GM18858 (cell line): ENCODE results near the gene NIN.
A peak's percentile ranks its signal among the peaks of the same experiment; 100 is the strongest.

Source experiments
- ATAC-seq: cut with Tn5 transposase; IDR thresholded peaks from one replicate; pipeline ENCODE4 v1.9.1; 2021; ENCODE audit not compliant: unreplicated experiment

NIN gene

DNA sequence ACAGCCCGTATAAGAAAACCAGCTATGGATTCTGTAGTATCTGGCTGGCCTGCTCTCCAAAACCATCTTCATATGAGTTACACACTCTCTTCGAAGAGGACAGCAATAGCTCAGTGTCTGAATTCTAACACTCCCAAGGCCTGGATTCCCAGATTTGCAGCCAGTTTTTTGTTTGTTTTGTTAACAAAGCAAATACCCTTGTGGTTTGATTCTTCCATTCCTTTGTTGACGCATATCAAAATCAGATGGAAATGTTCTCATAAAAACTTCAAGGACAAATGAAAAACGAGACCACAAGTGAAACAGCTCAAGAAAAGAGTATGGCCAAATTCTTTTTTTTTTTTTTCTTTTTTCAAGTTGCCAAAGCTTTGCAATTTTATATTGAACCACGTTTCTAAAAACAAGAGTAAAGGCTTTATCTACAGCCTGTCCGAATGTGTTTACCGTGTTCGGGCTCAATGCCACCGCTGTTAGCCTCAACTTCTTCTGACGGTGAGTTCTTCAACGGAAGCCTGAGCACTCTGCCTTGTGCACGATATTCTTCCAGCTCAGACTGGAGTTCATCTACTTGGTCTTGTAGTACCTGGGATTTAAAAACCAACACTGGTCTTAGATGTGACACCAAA lies 67.5 kb downstream of the NIN start:
- no peak for ATAC-seq

DNA sequence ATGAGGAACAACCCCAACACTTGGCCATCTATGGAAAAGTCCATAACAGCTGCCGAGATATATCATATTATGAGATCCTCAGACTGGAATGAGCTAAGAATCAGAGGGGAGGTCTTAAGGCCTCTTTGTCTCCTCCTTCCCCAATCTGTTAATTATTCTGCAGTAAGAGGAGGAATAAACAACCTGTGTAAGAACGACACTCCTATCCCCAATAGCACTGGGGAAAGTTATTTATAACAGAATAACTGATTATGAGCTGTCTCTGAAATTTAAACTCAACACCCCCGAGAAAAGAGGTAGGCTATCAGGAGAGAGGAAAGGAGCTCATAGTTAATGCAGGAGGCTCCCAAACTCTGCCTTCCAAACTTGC lies 68.0 kb downstream of the NIN start:
- no peak for ATAC-seq

DNA sequence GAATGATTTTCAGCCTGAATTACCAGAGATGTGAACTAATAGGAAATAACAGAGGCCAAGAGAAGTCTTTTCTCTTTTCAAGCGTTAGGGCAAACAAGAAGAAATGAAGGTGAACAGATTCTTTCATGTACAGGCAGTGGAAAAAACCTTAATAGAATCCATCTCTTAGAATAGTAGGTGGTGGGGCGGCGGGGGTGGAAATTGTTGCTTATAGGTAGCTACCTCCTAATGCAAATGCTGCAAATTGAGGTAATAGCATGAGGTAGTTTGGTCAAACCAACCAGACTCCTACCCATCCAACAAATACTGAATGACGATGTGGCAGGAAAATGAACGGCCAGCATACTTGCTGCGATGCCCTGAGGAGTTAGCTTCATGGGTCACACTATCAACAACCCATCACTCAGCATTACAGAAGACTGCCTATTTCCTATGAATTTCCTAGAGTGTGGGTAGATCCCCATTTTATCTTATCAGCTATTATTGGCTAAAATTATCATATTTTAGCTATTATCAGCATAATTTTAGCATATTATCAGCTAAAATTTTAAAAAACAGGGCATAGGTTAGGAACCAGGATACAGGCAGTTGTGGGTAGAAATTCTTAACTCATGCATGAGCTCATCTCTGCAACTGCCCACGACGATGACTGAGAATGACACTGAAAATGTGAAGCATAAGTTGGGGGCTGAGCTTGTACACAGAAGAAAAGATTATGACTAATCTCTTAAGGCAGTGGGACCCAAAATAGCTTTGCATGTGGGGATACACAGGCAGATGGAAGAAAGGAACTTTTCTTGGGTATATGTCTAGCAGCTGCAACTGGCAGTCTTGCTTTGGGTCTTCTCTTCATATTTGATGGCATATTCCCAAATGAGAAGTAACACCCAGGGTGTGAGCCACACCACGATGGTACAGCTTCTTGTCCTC lies 68.7 kb downstream of the NIN start:
- ATAC-seq = peak; percentile 92

DNA sequence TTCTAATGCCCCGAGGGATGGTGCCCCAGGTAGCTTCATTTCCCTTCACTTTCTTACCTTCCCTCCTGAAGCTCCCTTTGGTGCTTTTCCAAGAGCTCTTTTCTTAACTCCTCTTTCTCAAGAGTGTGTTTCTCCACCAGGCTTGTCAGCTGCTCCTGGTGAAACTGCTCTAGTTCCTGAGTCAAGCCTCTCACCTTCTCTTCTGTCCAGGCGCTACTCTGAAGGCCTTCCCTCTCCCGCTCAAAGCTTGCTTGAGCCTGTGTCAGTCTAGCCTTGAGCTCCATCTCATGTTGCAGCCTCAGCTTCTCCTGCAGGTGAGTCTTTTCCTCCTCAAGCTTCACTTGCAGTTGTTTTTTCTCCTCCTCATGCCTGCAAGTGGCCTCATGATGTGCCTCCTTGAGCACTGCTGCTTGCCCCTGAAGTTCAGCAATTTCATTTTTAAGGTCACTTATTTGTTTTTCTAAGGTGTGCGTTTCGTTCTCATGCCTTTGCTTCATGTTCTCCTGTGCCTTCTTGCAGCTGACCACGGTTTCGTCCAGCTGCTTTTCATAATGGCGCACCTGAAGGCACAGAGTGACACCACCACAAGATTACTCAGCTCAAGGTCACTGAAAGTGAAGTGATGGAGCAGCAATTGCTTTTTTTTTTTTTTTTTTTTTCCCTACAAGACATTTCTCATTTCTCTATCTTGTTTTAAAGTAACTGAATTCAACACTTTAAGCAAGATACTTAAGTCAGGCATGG lies 71.0 kb downstream of the NIN start:
- no peak for ATAC-seq

DNA sequence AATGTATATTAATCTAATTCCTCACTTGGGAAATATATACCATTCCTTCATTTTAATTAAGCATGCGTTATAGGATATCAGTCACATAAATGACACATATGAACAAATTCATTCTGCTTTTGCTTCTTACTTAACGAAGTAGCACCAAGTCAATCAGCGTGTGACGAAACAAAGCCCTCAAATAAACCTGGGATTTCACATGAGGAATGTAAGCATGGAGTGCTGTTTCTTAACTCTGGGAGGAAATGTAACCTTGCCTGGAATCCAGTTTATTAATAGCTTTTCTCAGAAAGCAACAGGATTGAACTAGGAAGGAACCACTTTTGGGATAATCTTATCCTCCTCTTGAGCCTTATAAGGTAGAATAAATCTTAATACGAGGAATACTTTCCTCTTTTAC lies 72.0 kb downstream of the NIN start:
- no peak for ATAC-seq

DNA sequence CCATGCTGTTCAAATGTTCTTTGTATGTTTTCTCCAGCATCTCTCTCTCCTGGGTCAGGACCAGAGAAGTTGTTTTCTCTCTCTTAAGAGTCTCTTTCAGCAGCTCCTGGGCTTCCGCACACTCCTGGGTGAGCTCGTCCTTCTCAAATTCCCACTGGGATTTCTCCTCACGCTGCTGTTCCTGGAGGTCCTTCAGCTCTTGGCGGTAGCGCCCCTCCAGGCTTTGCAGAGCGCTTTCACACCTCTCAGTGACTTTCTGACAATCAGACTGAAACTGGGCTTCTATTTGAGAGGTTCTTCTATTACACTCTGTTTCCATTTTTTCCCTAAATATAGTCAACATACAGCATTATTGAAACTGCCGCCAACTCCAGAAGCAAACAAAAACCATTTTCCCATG lies 72.7 kb downstream of the NIN start:
- ATAC-seq = no peak

DNA sequence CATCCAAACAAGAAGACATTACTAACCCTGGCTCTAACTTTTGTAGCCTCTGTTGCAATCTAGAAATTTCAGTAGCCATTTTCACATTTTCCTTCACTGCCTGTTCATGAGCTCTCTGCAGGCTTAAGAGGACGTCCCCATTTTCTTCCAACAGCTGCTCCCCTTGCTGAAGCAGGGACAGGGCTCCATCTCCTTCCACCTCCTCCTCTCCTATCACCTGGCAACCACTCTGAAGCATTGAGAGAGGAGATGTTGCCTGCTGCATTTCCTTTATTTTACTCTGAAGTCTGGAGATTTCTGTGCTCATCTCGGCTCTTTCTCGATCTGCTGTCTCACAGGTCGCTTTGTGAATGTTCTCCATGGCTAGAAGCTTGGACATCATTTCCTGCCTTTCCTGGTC lies 73.3 kb downstream of the NIN start:
- no peak for ATAC-seq

DNA sequence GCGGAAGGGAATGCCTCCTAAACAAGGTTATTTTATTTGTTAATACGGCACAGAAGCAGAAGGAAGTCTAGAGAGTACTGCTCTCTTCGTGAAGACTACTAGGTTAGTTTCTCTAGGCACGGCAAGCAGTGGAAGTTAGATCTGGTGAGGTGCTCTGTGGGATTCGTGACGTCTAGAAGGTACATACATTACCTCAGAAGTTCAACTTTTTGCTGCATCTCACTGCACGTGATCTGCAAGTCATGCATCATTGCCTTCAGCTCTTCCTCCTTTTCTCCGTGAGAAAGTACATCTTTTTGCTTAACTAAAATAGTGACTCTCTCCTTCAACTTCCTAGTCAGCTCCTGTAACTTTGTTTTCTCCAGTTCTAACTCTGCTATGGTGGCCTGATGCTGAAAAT lies 74.7 kb downstream of the NIN start:
- no peak for ATAC-seq

DNA sequence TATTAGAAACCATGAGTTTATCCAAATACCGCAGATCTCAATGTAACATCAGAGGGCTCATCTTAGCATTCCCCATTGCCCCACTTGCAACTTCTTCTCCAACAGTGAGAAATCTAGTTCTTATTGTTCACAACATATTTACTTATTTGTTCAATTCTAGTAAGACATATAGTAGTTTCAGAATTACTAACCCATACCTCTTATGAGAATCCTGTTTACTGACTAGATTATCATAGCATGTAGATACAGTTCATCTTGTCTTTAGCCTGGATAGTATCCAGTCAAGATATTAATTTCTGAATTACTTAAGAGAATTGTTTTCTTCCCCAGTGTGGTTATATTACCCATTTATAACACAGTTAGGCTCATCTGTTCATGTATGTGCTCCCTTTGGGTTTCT lies 80.6 kb downstream of the NIN start:
- no peak for ATAC-seq

DNA sequence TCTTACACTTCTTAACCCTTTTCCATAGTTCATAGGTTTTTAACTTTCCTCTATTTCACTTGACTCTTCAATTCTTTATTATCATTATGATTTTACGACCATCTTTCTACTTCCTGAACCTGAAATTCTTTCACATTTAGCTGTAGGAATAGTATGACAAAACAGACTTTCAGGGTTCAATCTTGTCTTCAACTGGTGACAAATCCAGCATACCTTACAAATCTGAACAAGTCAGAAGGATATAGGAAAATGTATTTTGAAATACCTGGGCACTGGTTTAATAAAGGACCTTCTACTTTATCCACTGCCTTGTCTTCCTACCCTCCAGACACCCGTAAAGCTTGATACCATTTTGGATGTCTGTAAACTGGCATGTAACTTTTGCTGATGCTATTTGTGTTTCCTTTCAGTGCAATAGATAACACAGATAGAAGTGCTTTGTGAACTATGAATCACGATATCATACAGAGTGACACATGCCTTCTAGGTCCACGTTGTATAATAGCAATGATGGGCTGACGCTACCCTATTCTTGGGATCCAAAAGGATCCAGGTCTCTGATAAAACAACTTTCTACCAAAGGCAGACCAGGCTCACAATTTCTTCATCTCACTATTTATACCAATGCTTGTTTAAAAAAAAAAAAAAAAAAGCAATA lies 85.4 kb downstream of the NIN start:
- ATAC-seq = no peak

DNA sequence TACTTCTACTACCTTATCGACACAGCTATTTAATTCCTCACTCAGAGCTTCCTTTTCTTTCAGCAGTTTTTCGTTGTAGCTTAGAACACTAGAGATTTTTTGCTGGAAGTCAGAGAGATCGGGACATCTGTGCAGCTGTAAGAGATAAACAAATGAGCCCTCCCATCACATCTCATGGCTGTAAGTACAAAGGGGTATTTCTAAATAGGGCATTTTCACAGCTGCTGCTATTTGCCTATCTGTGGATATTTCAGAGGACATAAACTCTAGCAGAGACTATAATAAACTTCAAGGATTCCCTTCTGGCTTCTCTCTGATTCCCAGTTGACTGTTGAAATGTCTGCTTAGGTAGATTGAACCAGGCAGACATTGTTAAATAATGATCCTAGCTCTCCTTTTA lies 86.7 kb downstream of the NIN start:
- no peak for ATAC-seq

DNA sequence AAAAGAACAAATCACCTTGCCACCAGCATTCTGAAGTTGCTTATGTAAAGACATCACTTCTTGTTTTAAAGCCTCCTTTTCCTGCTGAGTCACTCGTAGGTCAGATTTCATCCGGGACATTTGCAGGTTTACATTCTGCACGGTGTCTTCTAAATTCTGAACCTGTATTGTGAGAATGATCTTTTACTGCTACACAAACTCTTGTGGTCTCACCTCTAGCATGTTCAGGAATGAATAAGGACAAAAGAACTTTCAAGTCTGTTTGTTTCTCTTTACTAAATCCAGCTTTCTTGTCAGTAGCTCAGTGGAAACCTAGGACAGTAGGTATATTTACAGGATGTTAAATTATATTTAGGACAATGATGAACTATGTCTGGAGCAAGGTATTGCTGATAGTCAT lies 89.4 kb downstream of the NIN start:
- ATAC-seq = no peak

DNA sequence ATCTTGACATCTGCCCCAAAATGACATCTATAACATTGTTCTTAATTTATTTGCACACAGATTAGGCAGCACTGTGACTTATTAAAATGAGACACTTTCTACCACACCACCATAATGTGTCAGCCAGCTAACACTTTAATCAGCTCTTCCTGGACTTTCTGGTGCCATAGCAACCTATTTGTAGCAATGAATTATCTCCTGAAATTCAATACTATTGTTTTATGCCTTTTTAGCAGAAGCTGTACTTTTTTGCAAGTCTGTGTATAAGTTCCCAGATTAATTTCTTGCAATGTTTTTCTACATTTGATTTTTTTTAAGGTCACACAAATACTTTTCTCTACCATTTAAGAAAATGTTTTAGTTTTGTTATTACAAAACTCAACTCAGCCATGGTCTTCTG lies 90.1 kb downstream of the NIN start:
- ATAC-seq = no peak

DNA sequence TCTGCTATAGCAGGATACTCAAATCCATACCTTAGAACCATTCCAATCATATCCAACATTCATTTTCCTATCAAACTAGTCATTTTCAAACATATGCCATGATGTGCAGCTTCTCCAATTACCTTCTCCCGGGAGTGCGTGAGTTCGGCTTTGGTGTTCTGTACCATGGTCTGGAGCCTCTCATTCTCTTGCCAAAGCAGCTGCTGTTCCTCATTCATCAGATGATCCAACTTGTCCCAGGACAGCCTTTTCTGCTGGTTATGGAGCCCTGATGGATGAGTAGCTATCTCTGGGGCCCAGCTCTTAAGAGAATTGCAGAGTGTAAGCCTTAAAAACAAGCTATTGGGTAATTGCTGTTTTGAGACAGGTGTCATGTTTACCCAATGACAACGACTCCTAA lies 91.8 kb downstream of the NIN start:
- ATAC-seq = no peak

DNA sequence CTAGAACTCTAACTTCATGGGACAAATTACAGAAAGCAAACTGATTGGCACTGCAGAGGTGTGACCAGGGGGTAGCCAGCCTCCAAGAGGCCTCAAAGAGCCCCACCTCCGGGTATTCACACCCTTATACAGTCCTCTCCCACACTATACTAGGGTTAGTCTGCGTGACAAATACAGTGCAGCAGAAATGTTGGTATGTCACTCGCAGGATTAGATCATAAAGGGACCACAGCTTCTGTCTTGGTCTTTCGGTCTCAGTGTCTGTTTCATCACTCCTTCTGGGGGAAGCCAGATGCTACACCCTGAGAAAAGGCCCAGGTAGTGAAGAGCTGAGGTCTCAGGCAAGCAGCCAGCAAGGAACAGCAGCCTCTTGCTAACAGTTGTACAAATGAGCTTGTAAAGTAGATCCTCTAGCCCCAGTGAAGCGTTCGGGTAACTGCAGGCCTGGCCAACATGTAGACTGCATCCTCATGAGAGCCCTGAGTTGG lies 94.0 kb downstream of the NIN start:
- peak; percentile 86 for ATAC-seq

DNA sequence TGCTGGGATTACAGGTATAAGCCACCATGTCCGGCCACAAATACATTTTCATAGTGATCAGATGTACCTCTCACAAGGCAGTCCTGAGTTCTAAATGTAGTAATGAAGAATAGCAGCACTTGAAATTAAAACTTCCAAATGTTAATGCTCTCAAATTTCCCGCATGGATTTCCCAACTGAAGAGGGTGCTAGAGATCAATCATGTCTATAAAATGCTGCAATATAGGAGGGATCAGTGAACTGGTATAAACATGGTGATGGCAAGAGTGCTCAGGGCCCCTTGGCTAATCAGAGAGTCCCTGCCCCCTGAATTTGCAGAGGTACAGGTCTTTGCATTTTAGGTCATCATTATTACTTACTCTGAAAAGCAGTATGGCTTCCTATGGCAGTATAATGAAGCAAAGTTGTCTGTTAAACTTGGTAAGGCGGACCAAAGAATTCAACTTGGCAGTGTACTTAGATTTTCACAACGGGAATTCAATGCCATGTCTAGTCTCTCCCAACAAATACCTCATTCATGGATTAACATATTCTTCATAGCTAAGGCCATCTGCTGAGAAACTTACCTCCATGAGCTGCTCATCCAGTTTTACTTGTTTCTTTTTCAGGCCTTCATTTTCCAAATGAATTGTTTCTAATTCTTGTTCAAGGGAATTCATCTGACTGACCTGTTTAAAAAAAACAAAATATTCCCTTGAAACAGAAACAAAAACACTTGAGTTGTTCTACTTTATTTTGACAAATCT lies 95.8 kb downstream of the NIN start:
- no peak for ATAC-seq

DNA sequence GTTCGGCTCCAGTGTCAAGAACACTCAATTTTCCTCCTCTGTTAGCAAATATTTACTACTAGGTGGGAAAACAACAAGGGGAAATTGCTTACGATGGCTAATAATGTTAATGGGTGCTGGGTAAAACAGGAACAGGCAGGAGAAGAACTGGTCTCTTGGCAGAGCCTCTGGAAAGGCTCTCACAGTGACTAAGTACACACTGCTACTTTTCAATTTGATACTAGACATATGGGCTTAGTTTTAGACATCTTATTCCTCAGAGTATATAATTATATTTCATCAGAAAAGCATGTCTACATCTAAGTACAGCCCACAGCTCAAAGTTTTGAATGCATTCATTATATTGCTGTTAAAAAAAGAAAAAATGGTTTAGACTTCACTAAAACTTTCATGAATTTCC lies 97.5 kb downstream of the NIN start:
- ATAC-seq = no peak

DNA sequence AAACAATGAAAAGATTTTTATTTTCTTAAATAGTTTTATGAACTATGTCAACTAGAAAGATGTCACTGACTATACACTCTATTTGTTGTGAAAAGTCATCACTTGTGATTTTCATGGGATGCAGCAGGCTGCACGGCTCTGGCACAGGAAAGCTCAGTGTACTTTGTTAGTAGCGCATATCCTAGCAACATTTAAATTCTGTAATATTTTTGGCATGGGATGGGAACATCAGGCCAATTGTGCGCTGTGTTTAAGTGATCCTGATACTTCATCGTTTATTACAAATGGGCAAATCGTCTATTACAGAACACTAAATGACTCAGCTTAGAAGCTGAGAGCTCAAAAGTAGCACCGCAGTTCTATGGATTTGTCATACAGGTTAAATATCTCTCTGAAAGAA lies 102.1 kb downstream of the NIN start:
- no peak for ATAC-seq

DNA sequence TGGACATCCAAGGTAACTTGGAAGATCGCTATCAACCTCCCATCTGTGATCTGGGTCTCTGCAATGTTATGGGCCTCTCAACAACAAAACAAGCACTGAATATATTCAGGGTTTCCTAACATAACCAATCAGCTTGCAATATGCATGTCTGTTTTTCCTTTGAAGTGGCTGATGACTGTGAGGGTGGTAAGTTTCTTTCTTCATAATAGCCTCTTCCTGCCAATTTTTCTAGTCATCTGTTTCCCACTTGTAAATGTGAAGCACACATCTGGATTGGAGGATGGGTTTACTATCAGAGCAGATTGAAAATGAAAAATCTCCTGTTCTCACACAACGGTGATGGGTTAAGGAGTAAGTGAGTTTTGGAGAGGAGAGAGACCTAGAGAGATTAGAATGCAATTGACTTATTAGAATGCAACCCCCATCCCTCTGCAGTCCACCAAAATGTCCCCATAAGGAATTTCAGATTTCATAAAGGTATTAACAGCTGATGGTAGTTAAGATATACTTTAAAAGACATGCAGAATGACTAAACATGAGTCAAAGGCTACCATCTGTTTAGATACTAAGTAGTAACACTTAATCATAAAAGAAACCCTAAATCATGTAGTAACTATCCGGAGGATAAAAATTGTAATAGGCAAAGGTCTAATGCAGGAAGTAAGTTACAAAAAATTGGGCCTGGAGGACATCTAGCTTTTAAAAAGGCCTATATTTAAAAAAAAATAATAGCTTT lies 104.4 kb downstream of the NIN start:
- no peak for ATAC-seq

DNA sequence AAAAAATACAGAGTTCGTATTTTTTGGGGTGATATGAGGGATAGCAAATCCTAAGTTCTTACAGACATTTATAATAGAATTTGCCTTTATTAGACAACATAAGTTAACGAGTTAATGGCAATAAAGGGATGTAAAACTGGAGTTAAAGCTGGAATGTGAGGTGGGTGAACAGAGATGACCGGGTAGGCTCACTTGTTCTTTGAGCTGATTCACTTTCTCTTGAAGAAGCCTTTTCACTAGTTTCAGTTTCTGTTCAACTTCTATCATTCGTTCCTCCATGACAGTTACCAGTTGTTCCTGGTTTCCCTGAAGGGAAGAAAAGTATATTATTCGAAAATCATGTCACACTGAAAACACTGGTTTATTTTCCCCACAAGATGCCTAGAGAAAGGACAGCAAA lies 105.2 kb downstream of the NIN start:
- ATAC-seq = no peak
